GM12875 (cell line): ENCODE data around the gene DNASE1L2.
"Not testable (repeated sequence)": the region's sequence is repeated elsewhere in the genome, so short reads cannot be mapped to it uniquely, and the experiment has no call there.

Source experiments
- H3K4me3 ChIP-seq: one replicate; pipeline ENCODE4 v1.5.1; 2011; ENCODE audit warnings: low read depth, low read length, control low read depth
- TF ChIP-seq, protein P1 (sequence below): IDR thresholded peaks from 2 replicates; pipeline ENCODE4 v1.5.1; 2011; ENCODE audit warnings: low read depth, mild to moderate bottlenecking, control low read depth, inconsistent platforms, low read length, moderate library complexity, borderline replicate concordance; ENCODE audit not compliant: insufficient read depth

Gene DNASE1L2

DNA sequence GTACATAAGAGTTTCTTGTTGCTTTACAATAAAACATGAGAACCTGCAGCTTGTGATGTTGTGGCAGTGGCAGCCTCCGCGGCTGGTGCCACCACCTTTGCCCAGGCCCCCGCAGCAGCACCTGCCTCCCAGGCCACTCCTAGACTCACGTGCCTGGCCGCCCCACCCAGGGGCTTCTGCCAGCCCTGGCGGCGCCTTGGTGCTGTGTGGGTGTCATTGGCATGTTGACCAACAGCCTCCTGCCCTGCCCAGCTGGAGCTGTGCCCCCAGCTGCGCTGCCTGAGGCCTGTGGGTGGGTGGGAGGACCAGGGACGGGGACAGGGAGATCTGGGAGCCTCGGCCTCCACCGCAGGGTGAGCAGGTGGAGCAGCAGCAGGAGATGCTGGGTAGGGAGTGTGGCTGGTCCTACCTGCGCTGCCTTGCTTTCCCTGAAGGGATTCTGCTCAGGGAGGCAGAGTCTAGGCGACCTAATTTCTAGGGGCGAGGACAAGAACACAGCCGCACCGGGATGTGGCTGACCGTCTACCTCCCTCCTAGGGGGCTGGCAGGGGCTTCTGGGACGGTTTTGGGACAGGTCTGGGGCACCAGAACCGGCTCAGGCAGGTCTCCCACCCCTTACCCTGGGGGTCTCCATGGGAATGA lies 428 bp upstream of the DNASE1L2 start:
- no peak overlapping the region for H3K4me3 ChIP-seq
- TF ChIP-seq, protein P1, sequence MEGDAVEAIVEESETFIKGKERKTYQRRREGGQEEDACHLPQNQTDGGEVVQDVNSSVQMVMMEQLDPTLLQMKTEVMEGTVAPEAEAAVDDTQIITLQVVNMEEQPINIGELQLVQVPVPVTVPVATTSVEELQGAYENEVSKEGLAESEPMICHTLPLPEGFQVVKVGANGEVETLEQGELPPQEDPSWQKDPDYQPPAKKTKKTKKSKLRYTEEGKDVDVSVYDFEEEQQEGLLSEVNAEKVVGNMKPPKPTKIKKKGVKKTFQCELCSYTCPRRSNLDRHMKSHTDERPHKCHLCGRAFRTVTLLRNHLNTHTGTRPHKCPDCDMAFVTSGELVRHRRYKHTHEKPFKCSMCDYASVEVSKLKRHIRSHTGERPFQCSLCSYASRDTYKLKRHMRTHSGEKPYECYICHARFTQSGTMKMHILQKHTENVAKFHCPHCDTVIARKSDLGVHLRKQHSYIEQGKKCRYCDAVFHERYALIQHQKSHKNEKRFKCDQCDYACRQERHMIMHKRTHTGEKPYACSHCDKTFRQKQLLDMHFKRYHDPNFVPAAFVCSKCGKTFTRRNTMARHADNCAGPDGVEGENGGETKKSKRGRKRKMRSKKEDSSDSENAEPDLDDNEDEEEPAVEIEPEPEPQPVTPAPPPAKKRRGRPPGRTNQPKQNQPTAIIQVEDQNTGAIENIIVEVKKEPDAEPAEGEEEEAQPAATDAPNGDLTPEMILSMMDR: no peak

DNA sequence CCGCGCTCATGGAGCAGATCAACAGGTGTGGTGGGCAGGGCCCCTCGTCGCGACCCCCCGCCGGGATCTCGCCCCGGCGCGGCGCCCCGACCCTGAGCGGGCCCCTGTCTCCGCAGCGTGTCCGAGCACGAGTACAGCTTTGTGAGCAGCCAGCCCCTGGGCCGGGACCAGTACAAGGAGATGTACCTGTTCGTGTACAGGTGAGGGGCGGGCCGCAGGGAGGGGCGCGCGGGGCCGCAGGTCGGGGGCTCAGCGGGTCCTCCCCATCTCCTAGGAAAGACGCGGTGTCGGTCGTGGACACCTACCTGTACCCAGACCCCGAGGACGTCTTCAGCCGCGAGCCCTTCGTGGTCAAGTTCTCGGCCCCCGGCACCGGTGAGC lies 848 bp downstream of the DNASE1L2 start:
- TF ChIP-seq, protein P1: no peak
- no peak overlapping the region for H3K4me3 ChIP-seq

DNA sequence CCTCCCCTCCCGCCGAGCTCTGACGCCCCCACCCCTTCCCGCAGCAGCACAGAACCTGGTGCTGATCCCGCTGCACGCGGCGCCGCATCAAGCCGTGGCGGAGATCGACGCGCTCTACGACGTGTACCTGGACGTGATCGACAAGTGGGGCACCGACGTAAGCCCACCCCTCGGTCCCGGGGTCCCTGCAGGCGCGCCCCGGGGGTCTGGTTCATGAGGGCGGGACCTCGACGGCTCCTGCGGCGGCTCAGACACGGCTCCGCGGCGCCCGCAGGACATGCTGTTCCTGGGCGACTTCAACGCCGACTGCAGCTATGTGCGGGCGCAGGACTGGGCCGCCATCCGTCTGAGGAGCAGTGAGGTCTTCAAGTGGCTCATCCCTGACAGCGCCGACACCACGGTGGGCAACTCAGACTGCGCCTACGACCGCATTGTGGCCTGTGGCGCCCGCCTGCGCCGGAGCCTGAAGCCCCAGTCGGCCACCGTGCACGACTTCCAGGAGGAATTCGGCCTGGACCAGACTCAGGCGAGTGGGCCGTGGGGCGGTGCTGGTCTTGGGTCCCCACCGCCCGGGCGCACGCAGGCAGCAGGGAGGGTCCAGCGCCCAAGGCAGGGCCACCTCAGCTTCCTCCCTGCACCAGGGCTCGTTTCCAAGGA lies 1.4 kb downstream of the DNASE1L2 start:
- no peak overlapping the region for H3K4me3 ChIP-seq
- TF ChIP-seq, protein P1: no peak

DNA sequence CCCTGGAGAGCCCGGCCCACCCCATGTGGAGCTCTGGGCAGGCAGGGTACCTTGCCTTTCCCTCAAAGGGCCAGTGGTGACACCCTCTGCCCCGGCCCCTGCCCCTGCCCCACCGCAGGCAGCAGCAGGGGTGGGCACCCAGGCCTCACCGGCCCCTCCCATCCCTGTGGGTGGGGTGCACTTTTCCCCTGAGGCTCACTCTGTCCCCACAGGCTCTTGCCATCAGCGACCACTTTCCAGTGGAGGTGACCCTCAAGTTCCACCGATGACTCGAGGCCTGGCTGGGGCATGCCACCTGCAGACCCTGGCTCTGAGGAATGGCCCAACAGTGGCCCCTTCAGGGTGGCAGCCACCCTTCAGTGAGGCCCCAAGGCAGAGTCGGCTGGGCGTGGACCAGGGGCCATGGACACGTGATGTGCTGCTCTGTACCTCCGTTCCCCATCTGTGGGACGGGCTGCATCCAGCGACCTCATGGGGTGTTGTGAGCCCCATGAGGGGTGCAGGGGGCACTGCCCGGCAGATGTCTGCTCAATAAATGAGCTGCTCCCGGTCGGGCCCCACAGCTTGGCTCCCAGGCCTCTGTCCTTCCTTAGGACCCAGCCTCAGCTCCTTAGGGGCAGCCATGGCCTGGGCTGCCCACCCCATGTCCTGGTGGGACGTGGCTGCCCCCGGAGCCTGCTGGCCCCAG lies 2.0 kb downstream of the DNASE1L2 start:
- TF ChIP-seq, protein P1: no peak
- H3K4me3 ChIP-seq: no peak overlapping the region

DNA sequence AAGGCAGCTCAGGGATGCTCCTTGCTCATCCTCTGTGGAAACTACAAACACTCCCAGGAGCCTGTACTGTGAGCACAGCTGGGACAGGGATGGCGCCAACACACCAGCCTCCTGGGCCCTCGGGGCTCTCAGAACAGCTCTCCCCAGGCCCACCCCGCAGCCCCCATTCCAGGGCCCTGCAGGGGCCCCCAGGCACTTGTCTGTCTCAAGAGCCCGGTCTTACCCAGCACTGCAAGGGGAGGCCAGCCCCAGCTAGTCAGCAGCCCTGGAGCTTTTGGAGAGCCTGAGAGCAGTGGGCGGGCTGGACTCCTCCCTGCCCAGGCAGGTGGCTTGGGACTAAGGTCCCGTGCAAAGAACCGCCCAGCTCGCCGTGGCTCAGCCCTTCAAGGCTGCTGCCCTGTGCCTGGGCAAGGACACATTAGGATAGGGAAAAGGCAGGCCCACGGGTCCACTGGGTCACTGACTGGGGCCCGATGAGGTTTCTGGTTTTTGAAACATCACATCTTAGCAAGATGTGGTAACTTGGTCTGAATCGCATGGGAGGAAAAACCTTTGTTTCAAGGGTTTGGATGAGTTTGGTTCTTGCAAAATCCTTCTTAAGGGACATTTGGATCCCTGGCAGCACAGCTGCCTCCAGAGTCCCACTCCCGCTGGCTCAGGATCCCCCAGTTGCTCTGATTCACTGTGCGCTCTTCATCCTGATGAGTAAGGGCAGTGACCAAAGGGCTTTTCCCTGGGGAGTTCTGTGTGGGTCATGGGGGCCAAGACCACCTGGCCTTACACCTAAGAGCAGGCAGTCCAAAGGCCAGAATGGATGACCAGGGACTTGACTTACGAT lies 2.8 kb downstream of the DNASE1L2 start:
- H3K4me3 ChIP-seq: no peak overlapping the region
- TF ChIP-seq, protein P1: no peak

DNA sequence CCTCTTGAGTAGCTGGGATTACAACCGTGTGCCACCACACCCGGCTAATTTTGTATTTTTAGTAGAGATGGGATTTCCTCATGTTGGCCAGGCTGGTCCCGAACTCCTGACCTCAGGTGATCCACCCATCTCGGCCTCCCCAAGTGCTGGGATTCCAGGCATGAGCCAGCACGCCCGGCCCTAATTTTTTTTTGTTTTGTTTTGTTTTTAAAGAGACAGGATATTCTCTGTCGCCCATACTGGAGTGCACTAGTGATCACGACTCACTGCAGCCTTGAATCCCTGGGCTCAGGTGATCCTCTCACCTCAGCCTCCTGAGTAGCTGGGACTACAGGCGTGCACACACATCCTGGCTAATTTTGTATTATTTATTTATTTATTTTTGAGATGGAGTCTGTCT lies 4.1 kb downstream of the DNASE1L2 start:
- H3K4me3 ChIP-seq: not testable (repeated sequence)

DNA sequence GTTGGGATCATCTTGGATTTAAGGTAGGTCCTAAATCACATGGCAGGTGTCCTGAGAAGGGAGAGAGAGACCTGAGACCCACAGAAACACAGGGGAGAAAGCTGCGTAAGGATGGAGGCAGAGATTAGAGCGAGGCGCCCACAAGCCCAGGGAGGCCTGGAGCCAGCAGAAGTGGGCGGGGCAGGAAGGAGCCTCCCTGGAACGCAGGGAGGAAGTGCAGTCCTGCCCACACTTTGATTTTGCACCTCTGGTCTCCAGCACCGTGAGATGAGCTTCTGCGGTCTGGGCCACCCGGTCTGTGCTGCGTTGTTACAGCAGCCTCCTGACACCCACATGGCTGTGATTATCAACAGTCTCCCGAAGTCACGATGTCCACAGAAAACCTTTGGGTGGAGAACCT lies 6.4 kb downstream of the DNASE1L2 start:
- TF ChIP-seq, protein P1: no peak
- H3K4me3 ChIP-seq: no peak overlapping the region
